ENCODE results near the gene MS4A4A.
A peak's percentile ranks its signal among the peaks of the same experiment; 100 is the strongest.

Gene MS4A4A

DNA sequence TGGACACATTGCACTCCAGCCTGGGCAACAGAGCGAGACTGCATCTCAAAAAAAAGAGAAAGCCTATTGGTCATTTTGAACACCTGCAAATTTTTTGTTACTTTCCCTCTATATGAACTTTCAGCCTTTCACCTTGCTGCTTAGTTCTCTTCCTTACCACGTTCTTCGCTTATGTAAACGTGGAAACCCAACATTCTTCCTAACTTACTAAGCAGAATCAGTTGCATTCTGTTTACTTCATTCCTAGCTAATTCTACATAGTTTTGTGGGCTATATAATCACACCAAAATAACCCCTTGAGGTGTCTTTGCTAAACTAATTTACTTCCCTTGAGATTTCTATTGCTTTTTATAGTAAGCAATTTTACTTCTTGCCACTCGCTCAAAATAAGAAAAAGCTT is 23.2 kb downstream of the MS4A4A start:
- no peak for DNase-seq

DNA sequence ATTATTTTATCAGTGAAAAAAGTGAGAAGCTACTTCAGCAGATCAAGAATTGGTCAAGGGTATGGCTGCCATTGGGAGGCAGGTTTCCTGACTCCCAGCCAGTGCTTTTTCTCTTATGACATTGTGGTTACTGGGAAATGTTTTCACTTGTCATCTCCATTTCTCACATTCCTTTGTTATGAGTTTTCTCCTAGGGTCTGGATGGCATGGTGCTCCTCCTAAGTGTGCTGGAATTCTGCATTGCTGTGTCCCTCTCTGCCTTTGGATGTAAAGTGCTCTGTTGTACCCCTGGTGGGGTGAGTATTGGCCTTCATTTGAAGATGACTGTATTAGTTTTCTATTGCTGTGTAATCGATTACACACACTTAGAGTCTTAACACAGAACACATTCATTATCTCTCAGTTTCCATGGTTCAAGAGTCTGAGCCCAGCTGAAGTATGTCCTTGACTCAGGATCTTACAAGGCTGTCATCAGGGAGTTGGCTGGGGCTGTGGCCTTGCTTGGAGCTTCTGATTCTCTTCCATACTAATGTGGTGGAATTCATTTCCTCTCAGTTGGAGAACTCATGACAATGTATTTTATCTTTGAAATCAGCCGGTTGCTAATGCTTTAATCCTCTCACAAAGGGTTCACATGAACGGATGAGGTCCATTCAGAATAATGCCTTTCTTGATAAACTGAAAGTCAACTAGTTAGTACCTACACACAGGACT is 25.6 kb downstream of the MS4A4A start:
- DNase-seq, result no peak

DNA sequence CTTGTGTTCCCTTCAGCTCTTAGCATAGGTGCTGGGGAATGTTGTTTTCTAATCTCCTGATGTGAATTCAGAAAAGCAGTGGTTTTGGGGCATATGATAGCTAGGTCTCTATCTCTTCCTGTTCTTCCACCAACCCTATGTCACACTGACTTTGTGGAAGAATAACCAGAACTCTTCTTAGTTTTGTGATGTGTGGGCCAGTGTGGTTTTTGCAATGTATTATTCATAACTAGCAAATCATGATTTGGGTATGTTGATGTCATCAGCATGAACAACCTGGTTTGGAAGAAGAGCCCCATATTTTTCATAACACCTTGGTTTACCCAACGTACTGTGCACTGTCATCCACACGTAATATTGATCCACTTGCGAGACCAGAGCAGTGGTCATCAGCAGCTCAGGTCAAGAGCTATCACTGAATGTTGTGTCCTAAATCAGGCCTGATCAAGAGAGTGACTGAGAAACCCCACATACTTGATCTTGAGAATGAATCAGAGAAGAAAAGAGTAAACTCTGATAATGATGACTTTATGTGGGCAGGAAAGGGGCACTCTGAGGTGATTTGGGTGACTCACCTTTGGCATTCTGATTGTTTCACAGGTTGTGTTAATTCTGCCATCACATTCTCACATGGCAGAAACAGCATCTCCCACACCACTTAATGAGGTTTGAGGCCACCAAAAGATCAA is 27.2 kb downstream of the MS4A4A start:
- no peak for DNase-seq

DNA sequence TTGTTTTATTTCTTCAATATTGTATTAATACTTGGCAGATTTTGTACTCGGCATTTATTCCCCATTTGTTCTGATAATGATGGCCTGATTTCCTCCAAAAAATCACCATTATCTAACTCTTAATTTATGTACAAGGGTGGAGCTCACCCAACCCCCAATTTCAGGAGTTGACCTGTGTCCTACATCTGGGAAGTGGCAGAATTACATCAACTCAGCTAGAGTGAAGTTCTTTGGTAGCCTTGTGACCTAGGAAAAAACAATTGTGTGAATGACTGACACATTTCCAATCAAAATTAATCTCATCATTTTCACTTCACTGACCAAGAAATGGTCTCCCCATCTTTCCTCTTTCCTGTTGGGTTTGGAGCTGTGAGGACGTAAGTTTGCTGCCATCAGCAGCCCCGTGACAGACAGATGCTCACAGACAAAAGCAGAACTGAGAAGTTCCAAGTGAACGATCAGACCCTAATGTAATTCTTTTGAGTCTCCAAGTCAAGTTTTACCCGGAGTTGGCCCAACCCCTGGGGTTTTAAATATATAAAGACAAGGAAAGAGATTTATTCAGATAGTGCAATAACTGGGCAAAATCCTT is 30.0 kb downstream of the MS4A4A start:
- peak in 1 of 2 donors; percentile 40 for DNase-seq

DNA sequence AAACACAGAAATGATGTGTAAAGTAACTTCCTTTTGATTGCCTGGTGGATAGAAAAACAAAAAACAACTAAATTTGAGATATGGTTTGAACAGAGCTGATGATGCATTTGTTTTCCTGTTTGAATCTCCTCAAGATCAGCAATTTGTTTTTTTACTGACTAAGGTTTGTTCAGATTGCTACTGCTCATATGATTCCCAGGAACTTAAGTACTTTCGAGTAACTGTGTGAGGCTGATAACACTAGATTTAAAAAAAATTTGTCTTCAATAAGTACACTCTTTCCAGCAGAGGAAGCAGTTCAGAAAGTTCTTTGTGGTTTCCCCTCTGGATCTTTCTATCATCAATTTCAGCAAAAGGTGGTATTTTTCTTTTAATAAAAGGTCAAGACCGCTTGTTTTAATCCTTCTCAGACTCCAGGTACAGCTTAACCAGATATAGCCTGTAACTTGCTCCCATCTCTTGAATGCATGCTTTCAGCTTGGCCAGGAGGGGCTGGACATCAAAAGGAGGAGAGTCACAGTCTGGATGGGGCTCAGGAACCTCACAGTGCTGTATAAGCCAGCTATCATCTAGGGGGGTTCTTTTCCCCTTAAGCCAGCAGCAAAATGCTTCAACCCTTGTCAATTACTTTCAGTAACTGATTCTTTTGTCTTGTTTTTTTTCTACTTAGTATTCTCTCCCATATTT is 34.3 kb downstream of the MS4A4A start:
- DNase-seq, result no peak

DNA sequence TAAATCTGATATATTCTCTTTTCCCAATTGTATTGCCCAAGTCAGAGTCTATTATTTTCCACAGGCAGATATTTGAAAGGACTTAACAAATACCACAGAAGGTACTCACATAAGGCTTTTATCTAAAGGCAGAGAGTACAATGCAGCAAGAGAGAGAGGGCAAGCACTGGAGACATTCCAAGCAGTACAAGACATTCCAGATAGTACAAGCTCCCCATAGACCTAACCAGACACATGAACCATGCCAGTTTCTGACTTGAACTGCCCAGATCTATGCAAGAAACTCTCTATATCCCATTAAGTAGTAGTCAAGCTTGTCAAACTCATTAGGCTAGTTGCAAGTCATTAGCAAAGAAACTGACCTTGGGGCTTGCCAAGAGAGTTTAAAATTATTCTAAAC is 35.4 kb downstream of the MS4A4A start:
- no peak for DNase-seq

DNA sequence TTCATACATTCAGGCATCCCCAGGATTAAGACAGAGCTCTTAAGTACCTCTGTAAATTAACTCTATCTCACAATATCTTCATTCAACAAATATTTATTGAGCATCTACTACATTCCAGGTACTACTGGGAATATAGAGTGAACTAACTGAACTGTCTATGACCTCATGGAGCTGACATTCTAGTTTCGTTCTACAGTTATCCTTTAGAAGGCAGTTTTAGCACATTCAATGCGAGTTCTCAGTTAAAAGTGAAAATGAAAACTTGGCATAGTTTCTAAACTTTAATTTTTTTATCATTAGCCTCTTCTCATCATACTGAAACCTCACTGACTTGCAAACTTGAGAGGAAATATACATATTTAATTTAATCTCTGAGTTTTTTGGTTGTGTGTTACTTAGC is 35.9 kb downstream of the MS4A4A start:
- no peak for DNase-seq

DNA sequence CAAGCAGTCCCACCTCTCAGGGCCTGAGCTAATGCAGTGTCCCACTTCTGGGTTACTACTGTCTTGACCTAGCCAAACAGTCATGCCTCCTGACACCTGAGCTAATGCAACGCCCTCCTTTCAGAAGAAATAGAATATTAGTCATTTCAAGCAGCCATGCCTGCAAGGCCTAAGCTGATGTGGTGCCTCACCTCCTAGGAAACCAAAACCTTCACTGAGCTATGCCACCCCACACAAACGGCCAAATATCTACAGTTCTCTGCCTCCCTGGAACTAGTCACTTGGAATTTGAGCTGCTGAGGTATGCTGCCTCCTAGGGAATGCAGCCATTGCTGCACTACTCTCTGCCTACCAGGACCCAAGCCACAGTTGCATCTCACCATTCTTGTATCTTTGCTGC is 38.3 kb downstream of the MS4A4A start:
- no peak for DNase-seq

DNA sequence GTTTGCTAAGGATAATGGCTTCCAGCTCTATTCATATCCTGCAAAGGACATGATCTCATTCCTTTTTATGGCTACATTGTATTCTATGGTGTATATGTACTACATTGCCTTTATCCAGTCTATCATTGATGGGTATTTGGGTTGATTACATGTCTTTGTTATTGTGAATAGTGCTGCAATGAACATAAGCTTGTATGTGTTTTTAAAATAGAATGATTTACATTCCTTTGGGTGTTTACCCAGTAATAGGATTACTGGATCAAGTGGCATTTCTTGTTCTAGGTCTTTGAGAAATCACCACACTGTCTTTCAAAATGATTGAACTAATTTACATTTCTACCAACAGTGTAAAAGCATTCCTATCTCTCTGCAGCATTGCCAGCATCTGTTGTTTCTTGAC is 40.6 kb downstream of the MS4A4A start:
- DNase-seq, result no peak

DNA sequence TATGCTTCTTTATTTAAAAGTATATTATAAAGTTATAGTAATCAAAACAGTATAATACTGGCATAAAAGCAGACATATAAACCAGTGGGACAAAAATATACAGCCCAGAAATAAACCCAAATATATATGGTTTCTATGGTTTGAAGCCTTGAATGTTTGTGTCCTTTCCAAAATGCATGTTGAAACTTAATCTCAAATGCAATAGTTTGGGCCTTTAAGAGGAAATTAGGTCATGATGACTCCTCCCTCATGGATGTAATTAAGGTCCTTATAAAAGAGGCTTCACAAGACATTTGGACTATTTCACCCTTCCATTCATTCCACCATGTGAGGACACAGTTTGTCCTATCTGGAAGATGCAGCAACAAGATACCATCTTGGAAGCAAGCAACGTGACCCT is 46.5 kb downstream of the MS4A4A start, which contains the start of gene MS4A6E:
Gene MS4A6E (plus strand): TSS at position 301 of the 400 bp plus-strand sequence. CDS start 7,641 bp downstream, outside the sequence.
- no peak for DNase-seq

DNA sequence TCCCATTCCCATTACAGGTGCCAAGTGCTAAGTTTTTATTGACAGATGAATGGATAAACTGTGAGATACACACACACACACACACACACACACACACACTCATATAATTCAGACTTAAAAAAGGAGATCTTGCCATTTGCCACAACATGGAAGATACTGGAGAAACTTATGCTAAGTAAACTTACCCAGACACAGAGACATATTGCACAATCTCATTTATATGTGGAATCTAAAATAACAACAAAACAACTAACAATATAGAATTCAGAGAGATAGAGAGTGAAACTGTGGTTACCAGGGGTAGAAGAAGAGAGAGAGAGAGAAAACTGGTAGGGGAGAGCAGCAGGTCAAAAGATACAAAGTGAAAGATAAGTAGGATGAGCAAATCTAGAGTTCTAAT is 48.0 kb downstream of the MS4A4A start:
- no peak for DNase-seq

DNA sequence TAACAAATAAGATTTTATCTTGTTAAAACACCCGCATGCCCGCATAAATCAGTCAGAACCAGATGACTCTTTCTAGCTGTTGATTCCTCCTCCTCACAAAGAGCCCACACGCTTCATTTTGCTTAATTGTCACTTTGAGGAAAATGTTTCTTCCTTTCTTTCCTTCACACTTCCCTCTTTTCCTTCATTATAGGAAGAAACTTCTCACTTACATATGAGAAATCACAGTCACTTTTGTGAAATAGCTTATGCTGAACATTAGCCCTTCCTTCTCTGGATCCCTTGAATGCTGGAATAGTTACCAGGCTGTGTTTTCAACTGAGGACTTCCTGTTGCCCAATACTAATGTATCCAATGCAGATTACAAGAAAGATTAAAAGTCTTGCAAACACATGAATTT is 52.4 kb downstream of the MS4A4A start:
- DNase-seq, result no peak

DNA sequence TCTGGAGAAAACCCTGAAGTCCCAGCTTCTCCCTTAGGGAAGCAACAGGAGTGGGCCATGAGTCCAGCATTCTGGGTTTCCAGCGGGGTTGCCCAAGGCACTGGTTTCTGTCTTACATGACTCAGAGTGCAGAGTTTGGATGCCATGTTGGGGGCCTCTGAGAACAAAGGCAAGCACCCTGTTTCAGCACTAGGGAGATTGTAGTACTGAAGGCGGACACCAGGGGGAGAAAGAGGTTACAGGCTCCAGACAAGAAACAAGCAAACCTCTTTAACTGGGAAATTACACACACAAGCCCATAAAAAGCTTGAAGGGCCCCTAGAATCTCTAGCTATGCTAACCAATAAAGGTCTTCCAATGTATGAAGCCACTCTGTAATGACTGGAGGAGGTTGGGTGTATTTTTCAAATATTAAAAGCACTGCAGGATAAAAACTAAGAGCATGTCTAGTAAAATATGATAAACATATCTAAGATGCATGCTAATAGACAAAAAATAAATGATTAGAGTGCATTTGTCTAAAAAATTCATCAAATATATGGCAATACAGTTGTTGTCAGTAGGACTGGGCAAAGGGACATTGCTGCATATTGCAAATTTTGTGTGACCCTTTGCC is 53.6 kb downstream of the MS4A4A start:
- peak; percentile 58 to 70 for DNase-seq

DNA sequence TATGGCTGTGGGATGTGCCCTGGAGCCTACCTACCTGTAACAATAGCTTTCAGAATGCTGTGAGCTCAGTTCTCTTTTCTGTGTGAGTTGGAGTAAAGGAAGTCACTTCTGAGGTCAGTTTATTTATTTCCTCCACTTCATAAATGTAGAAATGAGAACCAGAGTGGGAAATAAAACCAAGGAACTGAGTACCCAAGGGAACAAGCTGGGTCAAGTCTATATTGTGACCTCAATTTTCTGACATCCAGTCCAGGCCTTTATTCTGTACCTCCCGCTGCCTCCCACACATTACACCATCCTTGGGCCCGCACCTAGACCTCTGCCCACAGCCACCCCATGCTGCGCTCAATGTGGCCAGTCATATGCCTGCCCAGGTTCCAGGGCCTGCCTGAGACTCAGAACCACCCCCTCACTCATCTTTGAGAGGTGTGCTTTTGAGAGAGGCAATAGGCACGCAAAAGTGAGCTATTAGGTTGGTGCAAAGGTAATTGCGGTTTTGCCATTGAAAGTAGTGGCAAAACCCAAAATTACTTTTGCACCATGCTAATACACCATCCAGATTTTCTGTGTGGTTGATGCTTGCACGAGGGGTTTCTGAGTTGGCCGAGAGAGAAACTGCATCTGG is 56.4 kb downstream of the MS4A4A start:
- DNase-seq, result no peak

DNA sequence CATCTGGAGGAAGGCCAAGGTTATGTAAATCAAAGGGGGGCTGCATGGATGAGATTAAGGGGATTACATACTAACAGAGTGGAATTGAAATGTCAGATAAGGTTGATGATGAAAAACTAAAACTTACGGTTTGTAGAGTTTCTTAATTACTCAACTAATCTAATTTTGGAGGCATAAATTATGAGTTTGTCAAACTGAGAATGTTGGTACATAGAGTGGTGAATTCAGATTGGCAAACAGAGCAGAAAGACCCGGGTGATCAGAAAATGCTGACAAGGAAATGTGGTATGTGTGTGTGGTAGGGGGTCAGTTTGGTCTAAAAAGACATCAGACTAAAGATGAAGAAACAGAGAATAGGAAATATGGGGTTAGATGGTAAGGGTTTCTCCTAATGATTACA is 57.6 kb downstream of the MS4A4A start:
- no peak for DNase-seq

DNA sequence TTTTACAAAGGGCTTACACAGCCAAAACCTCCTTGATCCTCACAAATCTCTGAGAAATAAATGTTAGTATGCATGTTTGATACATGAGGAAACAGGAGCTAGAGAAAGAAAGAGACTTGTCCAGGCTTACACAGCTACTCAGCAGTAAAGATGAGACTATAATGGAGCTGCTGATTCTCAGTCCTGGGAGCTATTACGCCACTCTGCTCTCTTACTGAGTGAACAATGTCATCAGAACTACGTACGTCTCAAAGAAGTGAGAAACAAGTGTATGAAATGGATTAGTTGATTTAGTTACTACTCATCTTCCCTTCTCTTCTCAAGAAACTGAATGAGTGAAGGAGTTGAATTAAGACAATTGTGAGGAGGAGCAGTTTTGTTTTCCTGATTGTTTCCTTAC is 58.9 kb downstream of the MS4A4A start:
- no peak for DNase-seq

DNA sequence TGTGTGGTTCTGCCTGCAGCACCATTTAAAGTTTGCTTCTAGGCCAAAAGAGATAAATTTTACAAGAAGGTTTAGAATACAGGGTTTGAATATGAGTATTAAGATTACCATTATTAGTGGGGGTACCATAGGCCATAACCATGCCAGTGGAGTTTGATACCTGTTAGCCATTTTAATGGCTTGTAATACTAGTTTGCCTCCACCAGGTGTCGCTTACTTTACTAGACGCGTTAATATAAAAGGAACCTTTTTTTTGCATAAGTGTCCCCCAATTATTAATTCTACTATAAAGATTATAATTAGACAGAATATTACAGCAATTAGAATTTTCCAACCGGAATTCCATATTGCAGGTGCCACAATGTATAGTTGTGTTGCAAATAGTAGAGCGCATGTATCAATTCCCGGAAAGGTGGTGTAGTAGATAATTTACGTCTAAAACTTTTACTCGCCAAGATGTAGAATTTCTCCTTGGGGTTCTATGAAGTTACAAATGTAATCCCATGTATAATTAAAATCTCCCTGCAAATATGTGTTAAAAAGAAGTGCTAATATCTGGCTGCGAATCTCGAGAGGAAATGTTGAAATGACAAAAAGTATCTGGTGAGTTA is 62.7 kb downstream of the MS4A4A start:
- peak in 1 of 2 donors; percentile 33 for DNase-seq

DNA sequence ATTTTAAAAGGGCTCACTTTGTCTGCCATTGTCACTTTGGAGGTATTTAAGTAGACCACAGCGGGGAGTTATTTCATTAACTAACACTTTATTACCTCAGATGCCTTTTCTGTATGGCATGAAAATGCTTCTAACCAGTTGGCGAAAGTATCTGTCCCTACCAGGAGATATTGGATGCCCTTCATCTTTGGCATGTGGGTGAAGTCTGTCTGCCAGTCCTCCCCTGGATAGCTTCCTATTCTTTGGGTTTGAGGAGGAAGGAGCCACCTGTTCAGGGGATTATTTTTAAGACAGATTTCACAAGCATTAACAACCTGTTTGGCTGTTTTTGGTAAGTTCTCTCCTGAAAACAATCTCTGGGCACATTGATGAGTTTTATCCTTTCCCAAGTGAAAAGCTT is 63.7 kb downstream of the MS4A4A start:
- no peak for DNase-seq

DNA sequence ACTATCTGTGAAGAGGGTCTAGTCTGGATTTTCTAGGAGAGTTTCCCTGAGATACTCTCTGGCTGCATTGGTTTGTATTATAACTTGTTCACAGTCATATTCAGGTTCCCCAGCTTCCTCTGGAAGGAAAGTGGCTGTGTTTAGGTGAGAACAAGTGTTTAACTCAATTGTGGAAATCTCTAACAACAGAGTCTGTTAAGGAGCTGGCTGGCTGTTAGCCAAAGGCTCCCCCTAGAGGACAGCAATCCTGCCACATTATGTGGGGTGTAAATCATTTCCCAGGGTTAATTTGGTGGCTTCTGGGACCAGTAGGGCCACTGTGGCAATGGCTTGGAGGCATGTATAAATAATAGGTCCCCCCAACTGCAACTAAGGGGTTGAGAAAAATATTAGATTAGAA is 65.0 kb downstream of the MS4A4A start:
- peak in 1 of 2 donors; percentile 39 for DNase-seq

DNA sequence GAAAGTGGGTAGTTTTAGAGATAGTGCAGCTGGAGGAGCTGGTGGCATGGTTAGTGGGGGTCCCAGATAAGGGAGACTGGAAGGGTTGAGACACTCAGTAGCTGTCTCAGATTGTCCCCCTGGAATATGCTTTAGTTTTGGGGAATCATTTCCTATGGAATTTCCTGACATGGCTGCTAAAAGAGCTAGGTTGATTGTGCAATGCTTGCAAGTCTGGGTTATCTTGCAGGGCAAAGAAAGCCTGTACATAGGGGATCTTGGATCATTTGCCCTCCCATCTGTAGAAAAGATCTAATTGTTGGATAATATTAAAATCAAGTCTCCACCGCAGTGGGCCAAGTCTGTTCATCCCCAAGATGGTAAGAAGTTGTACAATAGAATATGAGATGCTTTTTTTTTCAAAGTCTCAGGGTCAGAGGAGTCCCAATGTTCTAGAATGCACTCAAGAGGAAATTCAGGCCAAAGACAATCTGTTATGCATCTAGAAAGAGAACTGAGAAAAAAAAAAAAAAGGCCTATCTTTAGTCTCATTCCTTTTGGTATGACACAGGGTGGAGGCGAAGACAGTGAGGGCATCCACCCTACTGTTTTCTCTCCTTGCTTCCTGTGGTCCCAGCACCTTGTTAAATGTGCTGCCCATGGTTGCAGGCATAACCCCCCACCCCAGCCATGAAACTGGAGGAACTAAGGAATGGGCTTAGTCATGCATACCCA is 66.8 kb downstream of the MS4A4A start:
- DNase-seq, result no peak

DNA sequence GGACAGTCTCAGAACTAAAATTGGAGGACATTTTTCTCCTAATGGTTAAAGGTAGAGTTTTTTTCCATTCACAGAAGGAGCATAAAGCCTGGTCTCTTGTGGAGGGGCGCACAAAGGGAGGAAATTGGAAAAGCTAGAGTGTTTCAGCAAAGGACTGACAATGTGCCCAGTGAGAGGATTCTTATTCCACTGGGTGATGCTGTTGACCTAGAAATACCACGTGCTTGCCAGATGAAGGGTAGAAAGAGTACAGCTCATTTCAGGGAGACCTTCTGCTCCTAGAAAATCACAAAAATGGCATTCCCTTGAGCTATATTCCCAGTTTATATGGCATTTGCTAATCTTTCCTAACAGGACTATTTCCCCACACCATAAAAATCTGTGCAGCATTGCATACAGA is 67.7 kb downstream of the MS4A4A start:
- no peak for DNase-seq

DNA sequence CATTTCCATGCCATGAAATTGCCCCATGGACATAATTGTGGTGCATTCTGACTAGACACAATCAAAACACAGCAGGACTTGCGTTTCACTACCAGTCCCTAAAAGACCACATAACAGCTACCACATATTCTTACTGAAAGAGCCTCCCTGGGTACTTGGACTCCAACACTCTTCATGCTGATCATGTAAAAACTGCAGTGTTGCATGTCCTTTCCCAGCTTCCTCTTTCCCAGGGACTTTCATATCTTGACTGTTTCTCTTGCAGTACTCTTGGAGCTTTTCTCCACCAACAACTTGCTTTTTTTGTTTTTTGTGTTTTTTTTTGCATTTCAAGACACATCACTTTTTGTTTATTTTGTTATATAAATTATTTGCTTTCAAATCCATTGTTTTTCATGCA is 69.5 kb downstream of the MS4A4A start:
- no peak for DNase-seq
